Measurements from ENCODE around the gene ENO4. TPM values are rescaled to one million over a fixed set of nuclear protein-coding genes. Genes with fewer than 3 reads are reported as not detected.

The ENO4 gene
- total RNA-seq, 2 donors from 2014 or later, result not detected

GRCh38 chr10:116831790-116832189 lies 17.5 kb upstream of the ENO4 start:
- H3K9ac ChIP-seq (ENCODE audit: low read depth in 2 of 2, low read length in 2 of 2), result no peak overlapping the region
- H3K36me3 ChIP-seq, result no peaks in the 10 kb centered on the region
- no peaks in the 10 kb centered on the region for H3K9me3 ChIP-seq
- no peaks in the 10 kb centered on the region for H3K27me3 ChIP-seq
- no peak for TF ChIP-seq CTCF (IDR thresholded peaks at IDR 0.05)
- H3K27ac ChIP-seq, result no peak overlapping the region
- H3K4me1 ChIP-seq, result no peaks in the 10 kb centered on the region
- DNase-seq, result no peak
- no peak overlapping the region for H3K4me3 ChIP-seq
- intact Hi-C loops (cut with DNase I), result no loop called here

- DNase-seq, result no peak
- Histone ChIP-seq H3K36me3 (no peaks in the 10 kb centered on the region), H3K4me3 (no peak overlapping the region), H3K4me1 (no peaks in the 10 kb centered on the region), H3K9ac (ENCODE audit: low read depth in 2 of 2, low read length in 2 of 2) (no peak overlapping the region), H3K27ac (no peak overlapping the region), H3K27me3 (no peaks in the 10 kb centered on the region), H3K9me3 (no peaks in the 10 kb centered on the region)
- intact Hi-C loops (cut with DNase I), result no loop called here
- no peak for TF ChIP-seq CTCF (IDR thresholded peaks at IDR 0.05)
Measured at GRCh38 chr10:116833986-116834985, 15.0 kb upstream of the ENO4 start.

GRCh38 chr10:116835658-116836057 lies 13.6 kb upstream of the ENO4 start:
- H3K9me3 ChIP-seq, result no peaks in the 10 kb centered on the region
- no peak for DNase-seq
- H3K4me1 ChIP-seq, result no peaks in the 10 kb centered on the region
- intact Hi-C loops (cut with DNase I), result no loop called here
- H3K27ac ChIP-seq, result no peak overlapping the region
- no peaks in the 10 kb centered on the region for H3K36me3 ChIP-seq
- no peak for TF ChIP-seq CTCF (IDR thresholded peaks at IDR 0.05)
- no peak overlapping the region for H3K9ac ChIP-seq (ENCODE audit: low read depth in 2 of 2, low read length in 2 of 2)
- H3K27me3 ChIP-seq, result no peaks in the 10 kb centered on the region
- no peak overlapping the region for H3K4me3 ChIP-seq

GRCh38 chr10:116836083-116836482 lies 13.2 kb upstream of the ENO4 start:
- DNase-seq, result no peak
- Histone ChIP-seq H3K4me3 (no peak overlapping the region), H3K4me1 (no peaks in the 10 kb centered on the region), H3K36me3 (no peaks in the 10 kb centered on the region), H3K27ac (no peak overlapping the region), H3K27me3 (no peaks in the 10 kb centered on the region), H3K9me3 (no peaks in the 10 kb centered on the region), H3K9ac (ENCODE audit: low read depth in 2 of 2, low read length in 2 of 2) (no peak overlapping the region)
- no peak for TF ChIP-seq CTCF (IDR thresholded peaks at IDR 0.05)
- intact Hi-C loops (cut with DNase I), result no loop called here

- Histone ChIP-seq H3K9ac (ENCODE audit: low read depth in 2 of 2, low read length in 2 of 2) (no peak overlapping the region), H3K36me3 (no peaks in the 10 kb centered on the region), H3K4me3 (no peak overlapping the region), H3K4me1 (no peaks in the 10 kb centered on the region), H3K27me3 (no peaks in the 10 kb centered on the region), H3K27ac (no peak overlapping the region), H3K9me3 (no peaks in the 10 kb centered on the region)
- intact Hi-C loops (cut with DNase I), result no loop called here
- TF ChIP-seq CTCF (IDR thresholded peaks at IDR 0.05), result no peak
- no peak for DNase-seq
Measured at GRCh38 chr10:116836902-116837523, 12.3 kb upstream of the ENO4 start.

Data from colonic mucosa (tissue), 4 donors.